K562 (cell line): Measurements from ENCODE around the gene TBRG4.

Source experiments
- CREB1 ChIP-seq, 2 experiments: sonication (generic) in 1 of 2; formaldehyde crosslinking in 1 of 2; IDR thresholded peaks; 2 replicates each; pipeline versions ENCODE4 v1.6.1 to v1.8.0; 2012 to 2022; ENCODE audit warnings: inconsistent platforms in 1 of 2, mild to moderate bottlenecking in 1 of 2, missing genetic modification reagents in 1 of 2, moderate library complexity in 1 of 2
- ESRRB ChIP-seq: fragments of 250-450 bp; sonication (Bioruptor Pico); IDR thresholded peaks from 2 replicates; pipeline ENCODE4 v1.5.0; 2020; ENCODE audit warnings: mild to moderate bottlenecking, moderate library complexity, borderline replicate concordance
- EZH2 ChIP-seq: IDR thresholded peaks from 2 replicates; pipeline ENCODE4 v1.6.1; 2012; ENCODE audit warnings: low read depth, mild to moderate bottlenecking, inconsistent platforms, low read length, borderline replicate concordance
- MEF2A ChIP-seq: IDR thresholded peaks from 2 replicates; pipeline ENCODE4 v1.6.1; 2011; ENCODE audit warnings: low read depth, mild to moderate bottlenecking, low read length, moderate library complexity; ENCODE audit not compliant: control insufficient read depth
- MTA3 ChIP-seq: fragments of 450-650 bp; formaldehyde crosslinking; IDR thresholded peaks from 2 replicates; pipeline ENCODE4 v1.6.1; 2017; ENCODE audit warnings: mild to moderate bottlenecking, borderline replicate concordance
- POLR2A ChIP-seq: fragments of 450-650 bp; conservative IDR thresholded peaks from 2 replicates; pipeline ENCODE4 v1.6.1; 2016
- RBM14 ChIP-seq: fragments of 200-400 bp; formaldehyde crosslinking; IDR thresholded peaks from 2 replicates; pipeline ENCODE4 v1.6.1; 2018; ENCODE audit warnings: low read depth, mild to moderate bottlenecking, low read length, moderate library complexity, borderline replicate concordance; ENCODE audit not compliant: insufficient read depth
- SMARCC2 ChIP-seq: fragments of 450-650 bp; IDR thresholded peaks from 2 replicates; pipeline ENCODE4 v1.6.1; 2017; ENCODE audit warnings: antibody characterized with exemption, moderate library complexity, mild to moderate bottlenecking, low read depth
- SRF ChIP-seq, 2 experiments: fragments of 250-450, 450-650 bp in 1 of 2; sonication (Bioruptor Pico) in 1 of 2; sonication (generic) in 1 of 2; formaldehyde crosslinking; IDR thresholded peaks; 2 replicates each; pipeline versions ENCODE4 v1.5.0 to v1.5.1; 2020 to 2022; ENCODE audit warnings: mild to moderate bottlenecking in 1 of 2, missing genetic modification reagents in 1 of 2
- YY1 ChIP-seq, 3 experiments: IDR thresholded peaks; 2 replicates each; pipeline ENCODE4 v1.6.1; 2011; ENCODE audit warnings: low read length in 2 of 3, mild to moderate bottlenecking in 2 of 3, moderate library complexity in 2 of 3, borderline replicate concordance in 1 of 3, control low read depth in 1 of 3, low read depth in 1 of 3; ENCODE audit not compliant: insufficient read depth in 3 of 3, insufficient replicate concordance in 2 of 3, control insufficient read depth in 1 of 3, insufficient read length in 1 of 3; ENCODE audit errors: extremely low read depth in 1 of 3
- TF ChIP-seq, protein P1 (sequence below): fragments of 450-650 bp; IDR thresholded peaks from 2 replicates; pipeline ENCODE4 v1.6.1; 2016; ENCODE audit warnings: low read depth
- TF ChIP-seq, protein P2 (sequence below), 3 experiments: IDR thresholded peaks in 2 of 3; conservative IDR thresholded peaks in 1 of 3; 2 replicates each; pipeline ENCODE4 v1.5.1; 2011 to 2012; ENCODE audit warnings: low read length in 3 of 3, mild to moderate bottlenecking in 3 of 3, control low read depth in 2 of 3, improper control_type of control experiment in 1 of 3, inconsistent platforms in 1 of 3, low read depth in 1 of 3, mixed read lengths in 1 of 3, moderate library complexity in 1 of 3; ENCODE audit not compliant: insufficient read depth in 2 of 3

DNA sequence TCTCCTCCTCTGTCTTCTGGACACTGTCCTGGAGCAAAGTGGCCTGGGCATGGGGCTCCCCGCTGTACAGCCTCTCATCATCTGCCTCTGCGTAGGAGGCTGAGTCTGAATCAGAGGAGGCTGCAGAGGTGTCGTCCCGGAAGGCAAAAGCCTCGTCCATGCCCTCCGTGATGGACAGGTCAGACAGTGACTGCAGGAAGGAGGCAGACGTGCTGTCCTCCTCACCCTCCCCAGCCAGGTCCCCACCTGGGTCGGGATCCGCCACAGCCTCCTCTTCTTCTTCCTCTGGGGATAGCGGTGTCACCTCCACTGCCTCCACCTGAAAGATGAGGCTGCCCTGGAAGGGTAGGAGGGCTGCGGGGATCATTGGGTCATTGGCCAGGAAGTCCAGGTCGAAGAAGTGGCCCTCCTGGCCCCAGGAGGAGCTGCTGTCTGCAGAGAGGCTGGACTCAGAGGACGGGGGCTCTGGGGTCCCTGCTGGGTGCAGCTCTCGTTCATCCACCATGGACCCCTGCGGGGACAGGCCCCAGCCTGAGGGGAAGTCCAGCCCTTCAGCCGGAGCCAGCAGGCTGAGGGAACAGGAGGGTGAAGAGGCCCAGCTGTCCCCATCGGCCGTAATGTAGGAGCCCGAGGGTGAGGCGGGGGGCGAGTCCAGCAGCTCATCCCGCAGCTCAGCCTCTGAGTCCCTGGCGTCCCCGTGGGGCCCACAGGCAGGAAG lies 26.4 kb downstream of the TBRG4 start:
- TF ChIP-seq POLR2A (no peak), EZH2 (no peak), SRF (CRISPR knock-in tag; IDR thresholded peaks at IDR 0.05) (no peak), YY1 (IDR thresholded peaks at IDR 0.05; ENCODE audit: borderline replicate concordance in 1 of 3, control insufficient read depth in 1 of 3, extremely low read depth in 1 of 3, insufficient read depth in 3 of 3, insufficient read length in 1 of 3, insufficient replicate concordance in 2 of 3, low read depth in 1 of 3, low read length in 2 of 3) (no peak), SMARCC2 (no peak), MTA3 (no peak), CREB1 (IDR thresholded peaks at IDR 0.05) (no peak), CREB1 (CRISPR knock-in tag; IDR thresholded peaks at IDR 0.05) (no peak), ESRRB (CRISPR knock-in tag) (no peak), RBM14 (no peak), MEF2A (no peak)
- TF ChIP-seq, protein P1, sequence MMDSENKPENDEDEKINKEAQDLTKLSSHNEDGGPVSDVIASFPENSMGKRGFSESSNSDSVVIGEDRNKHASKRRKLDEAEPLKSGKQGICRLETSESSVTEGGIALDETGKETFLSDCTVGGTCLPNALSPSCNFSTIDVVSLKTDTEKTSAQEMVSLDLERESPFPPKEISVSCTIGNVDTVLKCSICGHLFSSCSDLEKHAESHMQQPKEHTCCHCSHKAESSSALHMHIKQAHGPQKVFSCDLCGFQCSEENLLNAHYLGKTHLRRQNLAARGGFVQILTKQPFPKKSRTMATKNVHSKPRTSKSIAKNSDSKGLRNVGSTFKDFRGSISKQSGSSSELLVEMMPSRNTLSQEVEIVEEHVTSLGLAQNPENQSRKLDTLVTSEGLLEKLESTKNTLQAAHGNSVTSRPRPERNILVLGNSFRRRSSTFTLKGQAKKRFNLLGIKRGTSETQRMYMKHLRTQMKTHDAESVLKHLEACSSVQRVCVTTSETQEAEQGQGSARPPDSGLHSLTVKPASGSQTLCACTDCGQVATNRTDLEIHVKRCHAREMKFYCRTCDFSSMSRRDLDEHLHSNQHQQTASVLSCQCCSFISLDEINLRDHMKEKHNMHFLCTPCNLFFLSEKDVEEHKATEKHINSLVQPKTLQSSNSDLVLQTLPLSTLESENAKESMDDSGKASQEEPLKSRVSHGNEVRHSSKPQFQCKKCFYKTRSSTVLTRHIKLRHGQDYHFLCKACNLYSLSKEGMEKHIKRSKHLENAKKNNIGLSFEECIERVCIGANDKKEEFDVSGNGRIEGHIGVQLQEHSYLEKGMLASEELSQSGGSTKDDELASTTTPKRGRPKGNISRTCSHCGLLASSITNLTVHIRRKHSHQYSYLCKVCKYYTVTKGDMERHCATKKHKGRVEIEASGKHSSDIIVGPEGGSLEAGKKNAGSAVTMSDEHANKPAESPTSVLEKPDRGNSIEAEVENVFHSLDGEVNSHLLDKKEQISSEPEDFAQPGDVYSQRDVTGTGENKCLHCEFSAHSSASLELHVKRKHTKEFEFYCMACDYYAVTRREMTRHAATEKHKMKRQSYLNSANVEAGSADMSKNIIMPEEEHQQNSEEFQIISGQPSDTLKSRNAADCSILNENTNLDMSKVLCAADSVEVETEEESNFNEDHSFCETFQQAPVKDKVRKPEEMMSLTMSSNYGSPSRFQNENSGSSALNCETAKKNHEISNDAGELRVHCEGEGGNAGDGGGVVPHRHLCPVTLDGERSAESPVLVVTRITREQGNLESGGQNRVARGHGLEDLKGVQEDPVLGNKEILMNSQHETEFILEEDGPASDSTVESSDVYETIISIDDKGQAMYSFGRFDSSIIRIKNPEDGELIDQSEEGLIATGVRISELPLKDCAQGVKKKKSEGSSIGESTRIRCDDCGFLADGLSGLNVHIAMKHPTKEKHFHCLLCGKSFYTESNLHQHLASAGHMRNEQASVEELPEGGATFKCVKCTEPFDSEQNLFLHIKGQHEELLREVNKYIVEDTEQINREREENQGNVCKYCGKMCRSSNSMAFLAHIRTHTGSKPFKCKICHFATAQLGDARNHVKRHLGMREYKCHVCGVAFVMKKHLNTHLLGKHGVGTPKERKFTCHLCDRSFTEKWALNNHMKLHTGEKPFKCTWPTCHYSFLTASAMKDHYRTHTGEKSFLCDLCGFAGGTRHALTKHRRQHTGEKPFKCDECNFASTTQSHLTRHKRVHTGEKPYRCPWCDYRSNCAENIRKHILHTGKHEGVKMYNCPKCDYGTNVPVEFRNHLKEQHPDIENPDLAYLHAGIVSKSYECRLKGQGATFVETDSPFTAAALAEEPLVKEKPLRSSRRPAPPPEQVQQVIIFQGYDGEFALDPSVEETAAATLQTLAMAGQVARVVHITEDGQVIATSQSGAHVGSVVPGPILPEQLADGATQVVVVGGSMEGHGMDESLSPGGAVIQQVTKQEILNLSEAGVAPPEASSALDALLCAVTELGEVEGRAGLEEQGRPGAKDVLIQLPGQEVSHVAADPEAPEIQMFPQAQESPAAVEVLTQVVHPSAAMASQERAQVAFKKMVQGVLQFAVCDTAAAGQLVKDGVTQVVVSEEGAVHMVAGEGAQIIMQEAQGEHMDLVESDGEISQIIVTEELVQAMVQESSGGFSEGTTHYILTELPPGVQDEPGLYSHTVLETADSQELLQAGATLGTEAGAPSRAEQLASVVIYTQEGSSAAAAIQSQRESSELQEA, result no peak
- TF ChIP-seq, protein P2, sequence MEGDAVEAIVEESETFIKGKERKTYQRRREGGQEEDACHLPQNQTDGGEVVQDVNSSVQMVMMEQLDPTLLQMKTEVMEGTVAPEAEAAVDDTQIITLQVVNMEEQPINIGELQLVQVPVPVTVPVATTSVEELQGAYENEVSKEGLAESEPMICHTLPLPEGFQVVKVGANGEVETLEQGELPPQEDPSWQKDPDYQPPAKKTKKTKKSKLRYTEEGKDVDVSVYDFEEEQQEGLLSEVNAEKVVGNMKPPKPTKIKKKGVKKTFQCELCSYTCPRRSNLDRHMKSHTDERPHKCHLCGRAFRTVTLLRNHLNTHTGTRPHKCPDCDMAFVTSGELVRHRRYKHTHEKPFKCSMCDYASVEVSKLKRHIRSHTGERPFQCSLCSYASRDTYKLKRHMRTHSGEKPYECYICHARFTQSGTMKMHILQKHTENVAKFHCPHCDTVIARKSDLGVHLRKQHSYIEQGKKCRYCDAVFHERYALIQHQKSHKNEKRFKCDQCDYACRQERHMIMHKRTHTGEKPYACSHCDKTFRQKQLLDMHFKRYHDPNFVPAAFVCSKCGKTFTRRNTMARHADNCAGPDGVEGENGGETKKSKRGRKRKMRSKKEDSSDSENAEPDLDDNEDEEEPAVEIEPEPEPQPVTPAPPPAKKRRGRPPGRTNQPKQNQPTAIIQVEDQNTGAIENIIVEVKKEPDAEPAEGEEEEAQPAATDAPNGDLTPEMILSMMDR (IDR thresholded peaks at IDR 0.05 in 2 of 3, conservative IDR thresholded peaks at IDR 0.05 in 1 of 3; ENCODE audit: insufficient read depth in 2 of 3, low read depth in 1 of 3, low read length in 3 of 3), result no peak
